Astrocyte of the hippocampus (primary cell): ENCODE results near the gene MST1.

Experiments used
- DNase-seq: peaks from one replicate; pipeline ENCODE4 v3.0.0; 2011; ENCODE audit warnings: low read depth, low spot score

Gene MST1

GRCh38 chr3:49674497-49674983 is 14.7 kb downstream of the MST1 start:
- DNase-seq, result no peak

- DNase-seq, result peak; percentile 99
Observed at GRCh38 chr3:49673715-49674496, 15.4 kb downstream of the MST1 start, which contains the start of gene APEH. Gene APEH, plus strand, starts transcription at chr3:49674351. Its CDS starts 51 bp downstream, at chr3:49674402.

DNA sequence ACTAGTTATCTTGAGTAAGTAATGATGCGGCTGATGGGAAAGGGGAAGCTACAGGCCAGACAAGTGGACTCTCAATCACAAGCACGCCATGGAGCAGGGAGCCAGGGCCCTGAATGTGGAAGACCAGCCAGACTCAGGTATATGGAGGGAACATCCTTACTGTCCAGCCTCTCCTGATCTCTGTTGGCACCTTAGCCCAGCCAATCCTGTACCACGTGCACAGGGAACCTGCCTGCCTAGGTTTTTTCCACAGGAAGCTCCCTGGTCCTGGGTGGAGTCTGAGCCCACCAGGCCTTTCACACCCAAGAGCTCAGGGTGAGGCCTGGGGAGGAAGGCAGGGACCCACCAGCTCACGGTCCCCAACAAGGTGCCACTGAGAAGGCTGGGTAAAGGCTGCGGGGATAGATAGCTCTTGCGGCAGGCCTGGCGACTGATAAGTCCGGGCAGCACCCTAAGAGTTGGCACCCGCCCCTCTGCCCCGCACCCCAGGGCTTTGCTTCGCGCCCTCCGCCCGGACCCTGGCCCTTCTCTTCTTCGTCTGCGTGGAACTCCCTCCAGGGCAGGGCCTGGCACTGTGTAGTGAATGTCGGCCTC is 16.1 kb downstream of the MST1 start:
- DNase-seq, result no peak

DNA sequence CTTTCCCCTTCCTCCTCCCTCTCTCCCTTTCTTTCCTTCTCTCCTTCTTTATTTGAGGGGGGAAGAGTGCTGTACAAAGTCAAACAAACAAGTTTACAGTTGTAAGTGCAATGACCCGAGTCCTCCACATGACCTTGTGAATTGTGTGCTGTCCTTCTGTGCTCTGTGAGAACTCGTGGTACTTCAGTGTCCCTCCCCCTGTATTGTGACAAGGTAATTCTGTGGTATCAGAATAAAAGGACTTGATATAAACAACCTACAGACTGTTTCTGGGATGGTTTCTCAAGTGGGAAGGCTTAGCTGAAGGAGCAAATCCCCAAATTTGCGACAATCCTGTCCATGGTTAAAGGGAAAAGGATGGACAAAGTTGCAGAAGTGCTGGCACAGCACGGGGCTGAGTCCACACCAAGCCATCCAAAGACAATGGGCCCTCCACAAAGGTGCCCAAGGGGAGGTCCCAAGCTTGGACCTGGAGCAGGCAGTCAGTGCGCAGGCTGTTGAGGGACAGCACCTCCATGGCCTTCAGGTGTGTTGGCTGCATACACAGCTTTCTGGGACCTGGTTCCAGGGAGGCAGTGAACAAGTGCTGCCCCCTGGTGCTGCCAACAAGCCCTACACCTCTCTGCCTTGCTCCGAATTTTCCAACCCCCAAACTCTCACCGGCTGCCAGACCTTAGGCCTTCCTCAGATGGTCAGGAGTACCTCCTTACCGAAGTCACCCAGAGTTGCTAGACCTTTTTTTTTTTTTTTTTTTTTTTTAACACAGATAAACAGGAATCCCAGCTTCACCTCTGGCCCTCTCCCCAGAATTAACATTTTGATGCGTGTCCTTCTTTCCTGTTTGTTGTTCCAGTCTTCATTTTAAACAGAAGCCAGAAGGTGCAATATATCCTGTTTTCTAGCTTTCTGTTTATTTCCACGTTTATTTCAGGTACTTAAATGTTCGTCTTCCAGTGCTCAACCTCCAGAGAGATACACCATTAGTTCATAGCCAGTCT is 17.7 kb downstream of the MST1 start:
- peak; percentile 85 for DNase-seq

DNA sequence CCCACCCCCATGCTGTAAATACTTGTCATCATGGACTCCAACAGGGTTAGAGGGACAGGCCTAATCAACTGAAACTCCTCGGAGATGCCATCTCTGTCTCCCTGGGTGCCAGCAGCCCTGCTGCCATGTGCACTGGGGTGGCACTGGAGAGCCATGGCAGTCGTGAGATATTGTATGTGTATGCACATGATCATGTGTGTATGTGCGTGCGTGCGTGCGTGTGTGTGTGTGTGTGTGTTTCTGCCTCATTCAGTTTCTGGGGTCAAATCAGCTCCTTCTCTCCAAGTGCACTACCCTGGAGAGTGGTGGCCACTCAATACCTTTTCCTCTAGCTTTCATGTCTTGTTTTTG is 18.4 kb downstream of the MST1 start:
- DNase-seq, result no peak

- no peak for DNase-seq
Observed at GRCh38 chr3:49669352-49669751, 19.9 kb downstream of the MST1 start.

GRCh38 chr3:49668861-49669260 is 20.4 kb downstream of the MST1 start:
- DNase-seq, result peak; percentile 71

DNA sequence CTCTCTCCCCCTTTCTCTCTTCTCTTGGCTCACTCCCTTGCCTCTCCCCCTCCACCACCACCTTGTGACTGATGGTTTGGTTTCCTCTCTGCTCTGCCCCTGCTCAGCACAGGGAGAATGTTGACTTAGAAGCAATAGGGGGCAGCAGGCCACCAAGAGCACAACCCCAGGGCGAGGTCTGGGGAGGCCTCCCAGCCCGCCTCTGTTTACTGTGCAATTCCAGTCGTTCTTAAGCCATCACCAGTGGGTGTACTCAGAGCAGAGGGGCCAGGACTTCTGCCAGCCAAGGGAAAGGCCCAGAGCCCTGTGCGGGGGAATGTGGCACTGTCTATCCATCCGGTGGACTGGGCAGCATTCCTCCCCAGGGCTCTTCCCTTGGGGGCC is 20.9 kb downstream of the MST1 start:
- DNase-seq, result peak; percentile 25

DNA sequence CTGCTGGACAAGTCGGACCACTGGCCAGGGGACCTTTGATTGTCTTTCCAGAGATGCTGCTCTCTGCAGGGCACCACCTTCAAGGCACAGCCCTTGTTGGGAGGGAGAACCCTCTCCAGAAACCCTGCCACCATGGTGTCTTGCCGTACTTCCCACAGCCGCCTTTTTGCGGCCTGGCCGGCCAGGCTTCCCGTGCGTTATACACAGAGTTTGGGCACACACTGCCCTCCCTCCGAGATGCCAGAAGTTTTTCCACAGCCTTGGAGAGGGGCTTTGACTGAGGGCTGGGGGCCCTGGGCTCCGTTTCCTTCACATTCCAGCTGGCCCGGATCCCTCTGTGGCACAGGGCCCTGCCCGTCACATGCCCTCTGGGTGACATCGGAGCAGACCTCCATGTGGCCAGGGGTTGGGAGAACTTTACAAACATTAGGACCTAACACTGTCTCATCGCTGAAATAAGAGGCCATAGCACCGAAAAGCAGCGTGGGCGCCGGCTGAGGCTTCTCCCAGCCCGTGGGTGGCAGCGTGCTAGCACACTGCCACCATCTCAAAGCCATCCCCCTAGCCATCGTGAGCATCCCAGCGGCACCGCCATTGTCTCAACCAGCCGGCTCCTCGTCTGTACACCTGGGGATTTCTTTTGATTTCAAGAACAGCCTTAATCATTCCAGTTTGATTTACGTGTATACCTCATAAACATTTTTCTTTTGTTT is 21.4 kb downstream of the MST1 start:
- no peak for DNase-seq

GRCh38 chr3:49666592-49666991 is 22.7 kb downstream of the MST1 start:
- no peak for DNase-seq

- DNase-seq, result peak; percentile 20
Observed at GRCh38 chr3:49665822-49666519, 23.3 kb downstream of the MST1 start.

DNA sequence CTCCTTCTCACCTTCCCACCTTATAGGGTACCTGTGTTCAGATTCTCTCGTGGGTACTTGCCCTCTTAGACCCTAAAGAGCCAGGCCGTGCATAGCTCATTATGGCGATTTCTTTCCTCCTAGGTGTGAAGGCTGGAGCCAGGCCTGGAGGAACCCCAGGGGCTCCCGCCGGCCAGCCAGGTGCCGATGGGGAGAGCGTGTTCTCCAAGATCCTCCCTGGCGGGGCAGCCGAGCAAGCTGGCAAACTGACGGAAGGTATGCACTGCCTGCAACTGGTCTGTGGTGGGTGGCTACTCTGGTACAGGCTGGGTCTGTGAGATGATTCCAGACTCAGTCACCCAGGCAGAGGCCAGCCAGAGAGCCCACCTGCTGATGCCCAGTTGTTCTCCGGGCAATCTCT is 25.0 kb downstream of the MST1 start:
- DNase-seq, result no peak

DNA sequence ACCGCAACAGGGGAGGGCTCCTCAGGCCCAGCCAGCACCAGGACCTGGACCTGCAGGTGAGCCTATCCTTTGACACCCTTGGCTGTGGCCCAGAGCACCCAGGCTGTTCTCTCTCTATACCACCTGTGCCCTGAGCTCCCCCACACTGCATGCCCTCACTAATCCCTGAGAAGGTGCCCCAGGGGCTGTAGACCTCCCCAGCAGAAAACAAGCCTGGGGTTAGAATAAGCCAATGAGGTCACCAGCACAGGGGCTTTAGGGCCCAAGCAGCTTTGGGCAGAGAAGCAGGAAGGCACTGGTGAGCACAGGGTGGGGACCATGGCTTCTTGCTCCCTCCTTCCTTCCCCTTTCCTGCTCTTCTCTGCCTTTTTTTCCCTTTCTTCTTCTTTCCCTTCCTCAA is 25.4 kb downstream of the MST1 start:
- DNase-seq, result no peak

DNA sequence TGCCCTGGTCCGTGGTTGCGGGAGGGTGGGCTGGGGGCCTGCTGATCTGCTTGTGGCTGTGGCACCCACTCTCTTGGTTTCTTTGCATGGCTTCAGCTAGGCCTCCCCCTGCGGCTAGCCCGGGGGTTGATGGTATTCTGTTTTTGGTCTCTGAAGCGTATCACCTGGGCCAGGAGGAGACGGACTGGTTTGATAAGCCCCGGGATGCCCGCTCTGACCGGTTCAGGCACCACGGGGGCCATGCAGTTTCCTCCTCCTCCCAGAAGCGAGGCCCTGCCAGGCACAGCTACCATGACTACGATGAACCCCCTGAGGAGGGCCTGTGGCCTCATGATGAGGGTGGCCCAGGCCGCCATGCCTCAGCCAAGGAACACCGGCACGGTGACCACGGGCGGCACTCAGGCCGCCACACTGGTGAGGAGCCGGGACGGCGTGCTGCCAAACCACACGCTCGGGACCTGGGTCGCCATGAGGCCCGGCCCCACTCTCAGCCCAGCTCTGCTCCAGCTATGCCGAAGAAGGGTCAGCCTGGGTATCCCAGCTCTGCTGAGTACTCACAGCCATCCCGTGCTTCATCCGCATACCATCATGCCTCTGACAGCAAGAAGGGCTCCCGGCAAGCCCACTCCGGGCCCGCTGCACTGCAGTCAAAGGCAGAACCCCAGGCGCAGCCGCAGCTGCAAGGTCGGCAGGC is 26.4 kb downstream of the MST1 start:
- no peak for DNase-seq

- no peak for DNase-seq
Observed at GRCh38 chr3:49662021-49662420, 27.3 kb downstream of the MST1 start.

- peak; percentile 33 for DNase-seq
Observed at GRCh38 chr3:49661281-49661680, 28.0 kb downstream of the MST1 start.

DNA sequence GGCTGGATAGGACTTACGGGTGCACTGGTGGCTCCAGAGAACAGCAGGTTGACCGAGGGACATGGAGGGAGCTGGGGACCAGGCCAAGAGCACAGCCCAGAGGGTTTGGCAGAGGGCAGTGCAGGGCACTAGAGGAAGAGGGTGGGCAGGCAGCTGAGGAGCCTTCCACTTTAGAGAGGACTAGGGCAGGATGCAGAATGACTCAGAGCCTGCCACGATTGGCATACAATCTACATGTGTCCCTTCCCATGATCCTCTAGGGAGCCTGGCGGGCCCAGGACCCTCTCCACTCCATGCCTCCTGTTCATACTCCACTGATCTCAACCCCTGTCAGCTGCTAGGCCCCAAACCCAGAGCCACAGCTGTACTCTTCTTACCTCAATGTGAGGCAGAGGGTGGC is 29.5 kb downstream of the MST1 start:
- DNase-seq, result no peak

GRCh38 chr3:49658711-49659110 is 30.6 kb downstream of the MST1 start:
- no peak for DNase-seq

DNA sequence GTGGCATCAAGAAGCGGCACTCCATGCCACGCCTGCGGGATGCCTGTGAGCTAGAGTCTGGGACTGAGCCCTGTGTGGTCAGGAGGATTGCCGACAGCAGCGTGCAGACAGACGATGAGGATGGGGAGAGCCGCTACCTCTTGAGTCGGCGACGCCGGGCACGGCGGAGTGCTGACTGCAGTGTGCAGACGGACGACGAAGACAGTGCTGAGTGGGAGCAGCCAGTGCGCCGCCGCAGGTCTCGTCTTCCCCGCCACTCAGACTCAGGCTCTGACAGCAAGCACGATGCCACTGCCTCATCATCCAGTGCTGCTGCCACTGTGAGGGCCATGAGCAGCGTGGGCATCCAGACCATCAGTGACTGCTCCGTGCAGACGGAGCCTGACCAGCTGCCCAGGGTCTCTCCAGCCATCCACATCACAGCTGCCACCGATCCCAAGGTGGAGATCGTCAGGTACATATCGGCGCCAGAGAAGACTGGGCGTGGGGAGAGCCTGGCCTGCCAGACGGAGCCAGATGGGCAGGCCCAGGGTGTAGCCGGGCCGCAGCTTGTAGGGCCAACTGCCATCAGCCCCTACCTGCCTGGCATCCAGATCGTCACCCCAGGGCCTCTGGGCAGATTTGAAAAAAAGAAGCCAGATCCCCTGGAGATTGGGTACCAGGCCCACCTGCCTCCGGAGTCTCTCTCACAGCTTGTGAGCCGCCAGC is 31.9 kb downstream of the MST1 start:
- DNase-seq, result no peak
